CD8-positive, alpha-beta memory T cell (primary cell): ENCODE measurements around the gene NR2E3. TPM values are rescaled to one million over a fixed set of nuclear protein-coding genes. Genes with fewer than 3 reads are reported as not detected.

Experiments
- CTCF ChIA-PET: fragments of 350-600 bp; sonication (Branson Sonifier 250); formaldehyde crosslinking; loops from one replicate; lab custom pipeline; 2021; ENCODE audit warnings: antibody characterized with exemption; lab: Charles Lee
- POLR2A ChIA-PET: fragments of 350-600 bp; sonication (Branson Sonifier 250); formaldehyde crosslinking; loops from one replicate; lab custom pipeline; 2021; ENCODE audit warnings: antibody characterized with exemption; lab: Charles Lee
- DNase-seq, 5 donors: peaks; one replicate each; pipeline versions ENCODE4 v3.0.0 to v3.0.0-alpha.2; 2020 to 2022; ENCODE audit warnings: mixed read lengths in 1 of 5
- H3K27ac ChIP-seq: one replicate; pipeline ENCODE4 v1.7.0; 2013; ENCODE audit warnings: low read depth, mild to moderate bottlenecking, low read length, moderate library complexity
- H3K27me3 ChIP-seq: 2 replicates; pipeline ENCODE4 v1.7.0; 2013; ENCODE audit warnings: low read length, mild to moderate bottlenecking; ENCODE audit not compliant: insufficient read depth, poor library complexity, severe bottlenecking
- H3K36me3 ChIP-seq: 2 replicates; pipeline ENCODE4 v1.7.0; 2013; ENCODE audit warnings: mild to moderate bottlenecking, low read length, moderate library complexity; ENCODE audit not compliant: insufficient read depth
- H3K4me1 ChIP-seq: 2 replicates; pipeline ENCODE4 v1.7.0; 2013; ENCODE audit warnings: mild to moderate bottlenecking, low read length, moderate library complexity; ENCODE audit not compliant: insufficient read depth
- H3K4me3 ChIP-seq: 2 replicates; pipeline ENCODE4 v1.7.0; 2013; ENCODE audit warnings: mild to moderate bottlenecking, low read length
- H3K9me3 ChIP-seq: 2 replicates; pipeline ENCODE4 v1.7.0; 2013; ENCODE audit warnings: mild to moderate bottlenecking, low read length
- H3K27ac Mint-ChIP-seq, 8 donors: one replicate each; pipeline ENCODE4 v1.8.0; 2020 to 2021; ENCODE audit warnings: mixed read lengths in 8 of 8, mild to moderate bottlenecking in 6 of 8, inconsistent platforms in 3 of 8, moderate library complexity in 3 of 8
- H3K27me3 Mint-ChIP-seq, 2 donors: one replicate each; pipeline ENCODE4 v1.8.0; 2020 to 2021; ENCODE audit warnings: mixed read lengths in 2 of 2, mild to moderate bottlenecking in 1 of 2, moderate library complexity in 1 of 2
- H3K36me3 Mint-ChIP-seq, 3 donors: one replicate each; pipeline ENCODE4 v1.8.0; 2020 to 2021; ENCODE audit warnings: mixed read lengths in 3 of 3, inconsistent platforms in 1 of 3, mild to moderate bottlenecking in 1 of 3
- H3K4me1 Mint-ChIP-seq, 3 donors: one replicate each; pipeline ENCODE4 v1.8.0; 2020 to 2021; ENCODE audit warnings: mixed read lengths in 3 of 3, inconsistent platforms in 1 of 3, mild to moderate bottlenecking in 1 of 3
- H3K4me3 Mint-ChIP-seq, 7 donors: one replicate each; pipeline ENCODE4 v1.8.0; 2020 to 2021; ENCODE audit warnings: mixed read lengths in 7 of 7, mild to moderate bottlenecking in 6 of 7, moderate library complexity in 4 of 7, inconsistent platforms in 2 of 7
- H3K9me3 Mint-ChIP-seq, 5 donors: one replicate each; pipeline ENCODE4 v1.8.0; 2020 to 2022; ENCODE audit warnings: mixed read lengths in 5 of 5, mild to moderate bottlenecking in 3 of 5, moderate library complexity in 2 of 5, inconsistent platforms in 1 of 5
- polyA plus RNA-seq: library from polyadenylated mRNA; unstranded; fragments of 300-500 nt; fragmentation: Illumina TruSeq; gene quantifications from one replicate; pipeline ENCODE4 v1.2.3, GENCODE V29; 2021
- total RNA-seq, 2 experiments: library from RNA; stranded (reverse); gene quantifications; one replicate each; pipeline ENCODE4 v1.2.3, GENCODE V29; 2021

The NR2E3 gene
- total and polyA plus RNA-seq, 3 experiments from 2014 or later = not detected

GRCh38 chr15:71777216-71777943 lies 33.0 kb upstream of the NR2E3 start:
- Mint-ChIP-seq H3K9me3 (no peaks in the 10 kb centered on the region), H3K27ac (no peak overlapping the region), H3K36me3 (no peaks in the 10 kb centered on the region), H3K27me3 (peaks cover 6 to 15% of the 10 kb centered on the region in 2 donors), H3K4me3 (no peak overlapping the region), H3K4me1 (peaks cover 5 to 13% (median 7%) of the 10 kb centered on the region in 3 donors)
- POLR2A ChIA-PET = no interaction called here
- Histone ChIP-seq H3K27me3 (no peaks in the 10 kb centered on the region), H3K4me1 (no peaks in the 10 kb centered on the region), H3K27ac (no peak overlapping the region), H3K36me3 (no peaks in the 10 kb centered on the region), H3K9me3 (no peaks in the 10 kb centered on the region), H3K4me3 (no peak overlapping the region)
- CTCF ChIA-PET = interaction anchor here (5.0 kb wide), 1 partner anchor 379 kb away, joined by 28 read pairs; no protein-coding TSS in a partner anchor
- DNase-seq = no peak

GRCh38 chr15:71779073-71779797 lies 31.1 kb upstream of the NR2E3 start:
- Mint-ChIP-seq H3K27me3 (peaks cover 6 to 24% of the 10 kb centered on the region in 2 donors), H3K9me3 (no peaks in the 10 kb centered on the region), H3K36me3 (no peaks in the 10 kb centered on the region), H3K4me3 (no peak overlapping the region), H3K4me1 (peaks cover 5 to 13% (median 7%) of the 10 kb centered on the region in 3 donors), H3K27ac (peak overlapping the region in 1 of 8 donors; percentile 15)
- Histone ChIP-seq H3K9me3 (no peaks in the 10 kb centered on the region), H3K4me1 (no peaks in the 10 kb centered on the region), H3K27ac (no peak overlapping the region), H3K4me3 (no peak overlapping the region), H3K36me3 (no peaks in the 10 kb centered on the region), H3K27me3 (no peaks in the 10 kb centered on the region)
- ChIA-PET CTCF (interaction anchor here (1.3 to 5.0 kb wide), 4 partner anchors 35 to 386 kb away, joined by 3 to 28 read pairs (median 4); no protein-coding TSS in a partner anchor), POLR2A (no interaction called here)
- no peak for DNase-seq

DNA sequence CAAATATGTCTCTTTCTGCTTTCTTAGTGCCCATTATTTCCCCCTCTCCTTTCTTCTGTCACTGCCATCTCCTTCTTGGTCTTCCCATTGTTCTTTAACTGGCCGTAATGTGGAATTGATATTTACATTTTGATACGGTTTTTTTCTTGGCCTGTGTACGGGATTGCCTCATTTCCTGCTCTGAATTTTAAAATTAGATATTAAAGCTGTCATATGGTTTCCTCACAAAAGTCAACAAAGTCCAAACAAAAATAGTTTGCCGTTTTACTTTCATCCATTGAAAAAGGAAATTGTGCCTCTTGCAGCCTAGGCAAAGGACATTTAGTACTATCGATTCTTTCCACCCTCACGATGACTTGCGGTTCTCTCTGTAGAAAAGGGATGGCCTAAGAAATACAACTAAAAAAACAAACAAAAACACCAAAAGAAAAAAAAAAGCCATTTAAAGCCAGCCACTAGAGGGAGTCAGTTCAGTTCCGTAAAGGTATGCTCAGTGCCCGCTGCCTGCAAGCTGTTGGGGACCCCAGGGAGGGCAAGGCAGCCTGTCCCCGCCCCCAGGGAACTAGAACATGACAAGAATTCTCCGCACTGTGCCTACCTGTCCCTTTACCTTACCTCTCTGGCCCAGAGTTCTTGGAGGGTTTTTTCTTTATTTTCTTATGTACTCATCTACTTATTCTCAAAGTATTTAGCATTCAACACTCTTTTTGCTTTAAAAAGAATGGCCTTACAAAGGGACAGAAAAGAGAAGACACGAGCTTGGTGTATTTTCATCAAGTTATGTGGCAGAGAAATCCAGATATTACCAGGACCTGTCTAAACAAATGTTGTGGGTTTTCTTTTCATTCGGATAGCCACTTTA lies 30.0 kb upstream of the NR2E3 start:
- Histone ChIP-seq H3K27me3 (no peaks in the 10 kb centered on the region), H3K9me3 (no peaks in the 10 kb centered on the region), H3K4me3 (no peak overlapping the region), H3K36me3 (no peaks in the 10 kb centered on the region), H3K27ac (no peak overlapping the region), H3K4me1 (no peaks in the 10 kb centered on the region)
- Mint-ChIP-seq H3K9me3 (no peaks in the 10 kb centered on the region), H3K4me3 (no peak overlapping the region), H3K36me3 (no peaks in the 10 kb centered on the region), H3K4me1 (peaks cover 5 to 13% (median 7%) of the 10 kb centered on the region in 3 donors), H3K27ac (no peak overlapping the region), H3K27me3 (peaks cover 12 to 32% of the 10 kb centered on the region in 2 donors)
- ChIA-PET POLR2A (no interaction called here), CTCF (interaction anchor here (0.8 to 5.0 kb wide), 7 partner anchors 8 to 386 kb away, joined by 3 to 28 read pairs (median 5); no protein-coding TSS in a partner anchor)
- DNase-seq = peak in 4 of 5 donors; percentile 14 to 33 (median 16)

DNA sequence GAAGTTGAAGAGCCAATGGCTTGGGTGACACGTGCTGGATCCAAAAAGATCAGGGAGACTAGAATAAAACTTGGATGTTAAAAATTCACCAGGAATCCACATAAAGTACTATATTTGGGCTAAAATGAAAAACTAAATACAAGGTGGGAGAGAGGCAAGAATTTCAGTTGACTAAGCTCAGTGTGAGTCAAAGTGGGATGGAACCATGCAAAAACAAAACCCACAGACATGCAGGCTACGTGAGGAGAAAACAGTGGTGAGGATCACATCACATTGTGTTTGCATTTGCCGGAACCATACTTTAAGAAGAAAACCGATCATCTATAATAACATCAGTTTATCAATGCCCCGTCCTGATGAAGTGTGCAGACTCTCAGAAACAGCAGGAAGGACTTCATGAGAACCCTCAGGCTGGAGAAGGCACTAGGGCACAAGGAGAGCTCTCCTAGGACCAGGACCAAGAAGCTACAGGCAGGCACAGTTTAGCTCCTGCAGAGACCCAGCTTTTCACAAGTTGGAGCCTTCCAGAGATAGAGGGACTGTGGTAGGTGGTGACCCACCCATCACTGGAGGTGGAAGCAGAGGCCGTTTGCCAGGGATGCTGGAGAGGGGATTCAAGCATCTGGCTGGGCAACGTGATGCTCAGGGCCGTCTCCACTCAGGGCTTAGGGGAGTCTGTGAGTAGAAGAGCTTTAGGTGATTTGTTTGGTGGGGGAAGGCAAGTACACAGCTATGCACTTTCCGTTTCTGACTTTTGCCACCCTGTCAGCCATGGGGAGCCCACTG lies 29.0 kb upstream of the NR2E3 start:
- POLR2A ChIA-PET = no interaction called here
- H3K4me3 Mint-ChIP-seq = no peak overlapping the region
- Histone ChIP-seq H3K36me3 (no peaks in the 10 kb centered on the region), H3K4me3 (no peak overlapping the region), H3K9me3 (no peaks in the 10 kb centered on the region), H3K27ac (no peak overlapping the region), H3K27me3 (no peaks in the 10 kb centered on the region), H3K4me1 (no peaks in the 10 kb centered on the region)
- no peaks in the 10 kb centered on the region for H3K36me3 Mint-ChIP-seq
- H3K9me3 Mint-ChIP-seq = no peaks in the 10 kb centered on the region
- H3K27me3 Mint-ChIP-seq = peaks cover 15 to 34% of the 10 kb centered on the region in 2 donors
- H3K4me1 Mint-ChIP-seq = peaks cover 5 to 13% (median 7%) of the 10 kb centered on the region in 3 donors
- no peak overlapping the region for H3K27ac Mint-ChIP-seq
- no peak for DNase-seq
- CTCF ChIA-PET = interaction anchor here (0.8 to 5.0 kb wide), 7 partner anchors 9 to 385 kb away, joined by 3 to 28 read pairs (median 5); no protein-coding TSS in a partner anchor

DNA sequence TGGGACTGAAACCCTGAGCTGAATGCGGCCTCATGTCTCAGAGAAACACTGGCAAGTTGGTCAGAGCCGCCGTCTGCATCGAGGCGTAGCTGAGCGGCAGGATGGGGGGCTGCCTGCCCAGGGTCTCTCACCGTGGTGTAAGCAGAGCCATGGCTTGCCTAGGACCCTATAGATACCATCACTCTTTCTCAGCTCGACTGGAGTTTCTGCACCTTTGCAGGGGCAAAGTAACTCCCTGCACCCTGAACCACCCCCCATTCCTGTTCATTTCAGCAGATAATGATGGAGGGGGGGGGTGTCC lies 28.4 kb upstream of the NR2E3 start:
- H3K27me3 Mint-ChIP-seq = peaks cover 15 to 34% of the 10 kb centered on the region in 2 donors
- Histone ChIP-seq H3K9me3 (no peaks in the 10 kb centered on the region), H3K36me3 (no peaks in the 10 kb centered on the region), H3K27me3 (no peaks in the 10 kb centered on the region), H3K4me1 (no peaks in the 10 kb centered on the region), H3K27ac (no peak overlapping the region), H3K4me3 (no peak overlapping the region)
- H3K27ac Mint-ChIP-seq = no peak overlapping the region
- no peak for DNase-seq
- CTCF ChIA-PET = interaction anchor here (1.0 to 5.0 kb wide), 2 partner anchors 40 to 374 kb away, joined by 3 to 28 read pairs; no protein-coding TSS in a partner anchor
- no peaks in the 10 kb centered on the region for H3K36me3 Mint-ChIP-seq
- no peak overlapping the region for H3K4me3 Mint-ChIP-seq
- no peaks in the 10 kb centered on the region for H3K9me3 Mint-ChIP-seq
- POLR2A ChIA-PET = no interaction called here
- H3K4me1 Mint-ChIP-seq = peaks cover 5 to 13% (median 7%) of the 10 kb centered on the region in 3 donors

DNA sequence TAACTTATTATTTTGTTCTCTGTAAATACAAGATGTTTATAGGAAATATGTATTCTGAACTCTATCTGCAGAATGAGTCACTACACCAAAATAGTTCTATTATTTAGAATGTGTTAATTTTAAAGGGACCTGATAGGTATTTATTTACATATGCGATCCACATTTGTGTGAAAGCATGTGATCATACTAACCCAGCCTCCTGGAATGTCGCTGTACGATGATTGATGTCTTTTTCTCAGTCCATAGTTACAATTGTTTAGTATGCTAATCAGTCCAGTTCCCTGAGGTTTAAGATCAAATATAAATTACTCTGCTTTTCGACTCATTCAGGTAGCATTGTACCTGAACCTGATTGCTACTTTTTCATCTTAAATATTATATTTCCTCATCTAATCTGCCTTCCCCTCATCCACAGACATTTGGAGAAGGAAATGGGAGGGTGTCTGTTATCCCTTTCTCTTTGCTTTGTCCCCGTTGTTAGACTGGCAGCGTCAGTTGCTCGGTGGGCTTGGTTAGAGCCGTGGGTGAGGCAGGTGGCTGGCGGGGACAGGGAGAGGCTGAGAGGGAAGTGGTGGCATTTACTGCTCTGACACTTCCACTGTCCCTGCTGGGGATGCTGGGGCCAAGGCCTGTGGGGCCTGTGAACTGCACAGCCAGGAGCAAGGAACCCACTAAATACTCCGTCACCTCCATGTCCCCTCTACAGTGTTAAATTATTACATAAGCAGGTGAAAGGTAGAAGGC lies 27.8 kb upstream of the NR2E3 start:
- POLR2A ChIA-PET = no interaction called here
- Histone ChIP-seq H3K36me3 (no peaks in the 10 kb centered on the region), H3K27me3 (no peaks in the 10 kb centered on the region), H3K4me3 (no peak overlapping the region), H3K9me3 (no peaks in the 10 kb centered on the region), H3K27ac (no peak overlapping the region), H3K4me1 (no peaks in the 10 kb centered on the region)
- no peak for DNase-seq
- CTCF ChIA-PET = interaction anchor here (0.8 to 5.0 kb wide), 2 partner anchors 374 kb away, joined by 3 to 28 read pairs; no protein-coding TSS in a partner anchor
- Mint-ChIP-seq H3K9me3 (no peaks in the 10 kb centered on the region), H3K27me3 (peaks cover 15 to 34% of the 10 kb centered on the region in 2 donors), H3K4me1 (peaks cover 5 to 13% (median 7%) of the 10 kb centered on the region in 3 donors), H3K36me3 (no peaks in the 10 kb centered on the region), H3K27ac (no peak overlapping the region), H3K4me3 (no peak overlapping the region)

DNA sequence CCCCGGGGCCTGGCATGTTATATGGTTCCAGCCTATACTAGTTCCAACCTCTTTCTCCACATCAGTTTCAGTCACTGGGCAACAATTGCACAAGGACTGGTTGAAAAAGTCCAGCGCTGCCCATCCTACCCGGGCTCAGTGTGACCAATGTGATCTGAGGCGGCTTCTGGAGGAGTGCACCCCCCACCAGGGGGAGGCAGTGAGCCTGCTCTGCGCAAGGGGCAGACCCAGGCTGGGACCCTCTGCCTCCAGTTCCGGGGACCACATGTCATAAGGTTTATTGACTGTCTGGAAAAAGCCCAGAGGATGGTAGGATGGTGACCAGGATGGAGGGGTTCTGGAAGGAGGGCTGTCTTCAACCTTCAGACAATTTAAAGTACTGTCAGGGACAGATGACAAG lies 25.6 kb upstream of the NR2E3 start:
- Histone ChIP-seq H3K9me3 (no peaks in the 10 kb centered on the region), H3K36me3 (no peaks in the 10 kb centered on the region), H3K4me1 (no peaks in the 10 kb centered on the region), H3K27me3 (no peaks in the 10 kb centered on the region), H3K27ac (no peak overlapping the region), H3K4me3 (no peak overlapping the region)
- DNase-seq = no peak
- Mint-ChIP-seq H3K27ac (no peak overlapping the region), H3K9me3 (no peaks in the 10 kb centered on the region), H3K27me3 (peaks cover 14 to 34% of the 10 kb centered on the region in 2 donors), H3K4me1 (peaks cover 5 to 13% (median 7%) of the 10 kb centered on the region in 3 donors), H3K36me3 (no peaks in the 10 kb centered on the region), H3K4me3 (no peak overlapping the region)
- POLR2A ChIA-PET = no interaction called here
- CTCF ChIA-PET = interaction anchor here (1.3 kb wide), 1 partner anchor 12 kb away, joined by 3 read pairs; no protein-coding TSS in a partner anchor
